HCT116 (cell line): ENCODE measurements around the gene RCOR2. TPM values are rescaled to one million over a fixed set of nuclear protein-coding genes. Genes with fewer than 3 reads are reported as not detected.

Experiments
- ATAC-seq: fragments of 200-7000 bp; cut with Tn5 transposase; 2 replicates; pipeline ENCODE4 v1.9.1; 2020; ENCODE audit warnings: mild to moderate bottlenecking, moderate library complexity
- BruUV-seq: library from RNA; stranded (reverse); fragments of 400-500 nt; replicated peaks from 2 replicates; lab custom pipeline; 2021; lab: Mats Ljungman, UMichigan
- CTCF ChIA-PET: fragments of 300-600 bp; sonication (Branson Sonifier 250); formaldehyde crosslinking; loops from one replicate; lab custom pipeline; 2021; ENCODE audit warnings: antibody characterized with exemption; lab: Charles Lee
- POLR2A ChIA-PET: fragments of 300-600, 350-600 bp; sonication (Branson Sonifier 250); formaldehyde crosslinking; loops from one replicate; lab custom pipeline; 2021; ENCODE audit warnings: antibody characterized with exemption; lab: Charles Lee
- RAD21 ChIA-PET, 2 experiments: fragments of 300-600 bp; sonication (Branson Sonifier 250); formaldehyde crosslinking; loops; one replicate each; lab custom pipeline; 2023; ENCODE audit warnings: low total read pairs in 2 of 2; ENCODE audit not compliant: uncharacterized antibody in 2 of 2, unreplicated experiment in 2 of 2, low non-redundant PET in 1 of 2; lab: Charles Lee
- DNase-seq: peaks from one replicate; pipeline ENCODE4 v3.0.0-alpha.2; 2010; ENCODE audit warnings: low read depth, low spot score
- H2AFZ ChIP-seq: fragments of 200-600 bp; shearing (Covaris generic), sonication (generic); 2 replicates; pipeline ENCODE4 v1.6.1; 2017; ENCODE audit warnings: low read depth, mixed run types, mixed read lengths, antibody characterized with exemption, low read length; ENCODE audit not compliant: poor library complexity, severe bottlenecking
- H3K27ac ChIP-seq: 2 replicates; pipeline ENCODE4 v1.5.1; 2012; ENCODE audit warnings: low read depth, low read length
- H3K27me3 ChIP-seq: fragments of 200-600 bp; sonication (generic); 2 replicates; pipeline ENCODE4 v1.6.1; 2016; ENCODE audit warnings: mixed run types, low read length, mixed read lengths; ENCODE audit not compliant: insufficient read depth
- H3K36me3 ChIP-seq, 2 experiments: fragments of 200-500 bp in 1 of 2; fragments of 200-600 bp in 1 of 2; sonication (Bioruptor generic) in 1 of 2; sonication (generic) in 1 of 2; 2 replicates each; pipeline versions ENCODE4 v1.5.1 to v1.6.1; 2014 to 2016; ENCODE audit warnings: low read length in 2 of 2, inconsistent platforms in 1 of 2, mixed read lengths in 1 of 2, mixed run types in 1 of 2; ENCODE audit not compliant: insufficient read depth in 2 of 2, control insufficient read depth in 1 of 2
- H3K4me1 ChIP-seq, 2 experiments: fragments of 200-600 bp in 1 of 2; sonication (generic) in 1 of 2; 2 replicates each; pipeline versions ENCODE4 v1.5.1 to v1.6.1; 2012 to 2017; ENCODE audit warnings: low read length in 2 of 2, inconsistent platforms in 1 of 2, mild to moderate bottlenecking in 1 of 2, mixed read lengths in 1 of 2, mixed run types in 1 of 2, moderate library complexity in 1 of 2; ENCODE audit not compliant: insufficient read depth in 2 of 2, control insufficient read depth in 1 of 2
- H3K4me2 ChIP-seq: fragments of 200-600 bp; sonication (generic); 2 replicates; pipeline ENCODE4 v1.6.1; 2017; ENCODE audit warnings: mixed run types, low read length, mixed read lengths
- H3K4me3 ChIP-seq, 2 experiments: fragments of 200-600 bp in 1 of 2; sonication (generic) in 1 of 2; replicated peaks in 1 of 2; 2 replicates each; pipeline ENCODE4 v1.5.1; 2011 to 2016; ENCODE audit warnings: low read length in 2 of 2, control low read depth in 1 of 2, low read depth in 1 of 2, mild to moderate bottlenecking in 1 of 2, mixed read lengths in 1 of 2, mixed run types in 1 of 2
- H3K79me2 ChIP-seq: fragments of 200-600 bp; sonication (generic); 2 replicates; pipeline ENCODE4 v1.6.1; 2017; ENCODE audit warnings: mild to moderate bottlenecking, mixed run types, low read length, moderate library complexity, mixed read lengths; ENCODE audit not compliant: insufficient read depth
- H3K9ac ChIP-seq: fragments of 200-600 bp; sonication (generic); 2 replicates; pipeline ENCODE4 v1.6.1; 2016; ENCODE audit warnings: low read length, mixed read lengths
- H3K9me2 ChIP-seq: fragments of 200-600 bp; sonication (generic), shearing (Covaris generic); 2 replicates; pipeline ENCODE4 v1.6.1; 2017; ENCODE audit warnings: mixed run types, mild to moderate bottlenecking, moderate library complexity; ENCODE audit not compliant: insufficient read depth
- H3K9me3 ChIP-seq, 2 experiments: fragments of 200-500 bp in 1 of 2; fragments of 200-600 bp in 1 of 2; sonication (Bioruptor generic) in 1 of 2; sonication (generic) in 1 of 2; 2 replicates each; pipeline ENCODE4 v1.6.1; 2014 to 2017; ENCODE audit warnings: low read length in 2 of 2, mixed read lengths in 2 of 2, inconsistent platforms in 1 of 2, low read depth in 1 of 2, mild to moderate bottlenecking in 1 of 2, mixed run types in 1 of 2, moderate library complexity in 1 of 2; ENCODE audit not compliant: control insufficient read depth in 1 of 2, insufficient read depth in 1 of 2
- H4K20me1 ChIP-seq: fragments of 200-600 bp; sonication (generic), shearing (Covaris generic); 2 replicates; pipeline ENCODE4 v1.6.1; 2017; ENCODE audit warnings: mixed run types, mild to moderate bottlenecking, moderate library complexity; ENCODE audit not compliant: insufficient read depth
- ATF3 ChIP-seq: IDR thresholded peaks from 2 replicates; pipeline ENCODE4 v1.6.1; 2012
- CBX3 ChIP-seq: IDR thresholded peaks from 2 replicates; pipeline ENCODE4 v1.6.1; 2012; ENCODE audit warnings: low read depth
- CTCF ChIP-seq, 3 experiments: fragments of 200-600 bp in 1 of 3; sonication (generic) in 1 of 3; IDR thresholded peaks in 2 of 3; conservative IDR thresholded peaks in 1 of 3; 2 replicates each; pipeline ENCODE4 v1.5.1; 2012 to 2017; ENCODE audit warnings: low read depth in 2 of 3, low read length in 2 of 3, antibody characterized with exemption in 1 of 3, borderline replicate concordance in 1 of 3, control low read depth in 1 of 3, mild to moderate bottlenecking in 1 of 3, mixed read lengths in 1 of 3, mixed run types in 1 of 3, moderate library complexity in 1 of 3; ENCODE audit not compliant: insufficient read depth in 1 of 3
- EGR1 ChIP-seq: IDR thresholded peaks from 2 replicates; pipeline ENCODE4 v1.6.1; 2012; ENCODE audit warnings: low read depth
- EZH2 ChIP-seq: fragments of 200-600 bp; sonication (generic); IDR thresholded peaks from 2 replicates; pipeline ENCODE4 v1.6.1; 2017; ENCODE audit warnings: antibody characterized with exemption, mixed run types
- EZH2phosphoT487 ChIP-seq: fragments of 200-600 bp; IDR thresholded peaks from 2 replicates; pipeline ENCODE4 v1.6.1; 2018; ENCODE audit warnings: antibody characterized with exemption, borderline replicate concordance
- FOSL1 ChIP-seq: IDR thresholded peaks from 2 replicates; pipeline ENCODE4 v1.6.1; 2012; ENCODE audit warnings: low read depth
- JUND ChIP-seq: IDR thresholded peaks from 2 replicates; pipeline ENCODE4 v1.6.1; 2012
- POLR2A ChIP-seq: IDR thresholded peaks from 2 replicates; pipeline ENCODE4 v1.7.0; 2011; ENCODE audit warnings: borderline replicate concordance; ENCODE audit not compliant: insufficient read depth, insufficient read length; ENCODE audit errors: extremely low read depth
- REST ChIP-seq: IDR thresholded peaks from 2 replicates; pipeline ENCODE4 v1.6.1; 2012; ENCODE audit warnings: low read depth
- SIN3A ChIP-seq: IDR thresholded peaks from 2 replicates; pipeline ENCODE4 v1.6.1; 2012; ENCODE audit warnings: low read depth
- SP1 ChIP-seq: IDR thresholded peaks from 2 replicates; pipeline ENCODE4 v1.6.1; 2012; ENCODE audit warnings: low read depth
- SRF ChIP-seq: IDR thresholded peaks from 2 replicates; pipeline ENCODE4 v1.6.1; 2012; ENCODE audit warnings: low read depth
- TCF7L2 ChIP-seq: IDR thresholded peaks from 2 replicates; pipeline ENCODE4 v1.7.0; 2011; ENCODE audit warnings: borderline replicate concordance, inconsistent platforms; ENCODE audit not compliant: insufficient read depth, insufficient read length; ENCODE audit errors: extremely low read depth
- YY1 ChIP-seq: IDR thresholded peaks from 2 replicates; pipeline ENCODE4 v1.6.1; 2011; ENCODE audit warnings: low read length, low read depth, moderate library complexity, mild to moderate bottlenecking; ENCODE audit not compliant: insufficient replicate concordance; ENCODE audit errors: extremely low read depth
- ZBTB33 ChIP-seq: IDR thresholded peaks from 2 replicates; pipeline ENCODE4 v1.6.1; 2011; ENCODE audit warnings: mild to moderate bottlenecking, low read length, moderate library complexity; ENCODE audit not compliant: insufficient replicate concordance; ENCODE audit errors: extremely low read depth
- ZFX ChIP-seq: fragments of 450-650 bp; IDR thresholded peaks from 2 replicates; pipeline ENCODE4 v1.6.1; 2017
- ZNF274 ChIP-seq: fragments of 200-500 bp; sonication (Bioruptor generic); IDR thresholded peaks from 2 replicates; pipeline ENCODE4 v1.6.1; 2014; ENCODE audit warnings: mild to moderate bottlenecking, low read depth, low read length, inconsistent platforms
- intact Hi-C: fragments of 100-400 bp; cut with micrococcal nuclease; formaldehyde crosslinking; loops from 2 replicates; pipeline ENCODE4 v1.10.0; 2022
- total RNA-seq: library from RNA; stranded (reverse); gene quantifications from one replicate; pipeline ENCODE4 v1.2.1, GENCODE V29; 2021; ENCODE audit not compliant: unreplicated experiment

RCOR2 gene
- total RNA-seq, 1 experiment from 2014 or later, result 10.8 TPM

GRCh38 chr11:63919267-63920125, 2.5 kb upstream of the RCOR2 start:
- ChIA-PET CTCF (interaction anchor here (0.7 to 2.7 kb wide), 5 partner anchors 13 to 82 kb away, joined by 4 to 24 read pairs (median 5); no protein-coding TSS in a partner anchor), RAD21 (interaction anchor here (0.9 kb wide), 2 partner anchors 26 kb away, joined by 3 read pairs; no protein-coding TSS in a partner anchor), POLR2A (interaction anchor here (1.1 to 1.6 kb wide), 3 partner anchors 15 to 81 kb away, joined by 3 to 7 read pairs (median 4); partner anchors contain the start of gene MARK2)
- Histone ChIP-seq H3K36me3 (no peaks in the 10 kb centered on the region), H3K9me2 (no peaks in the 10 kb centered on the region), H3K79me2 (no peaks in the 10 kb centered on the region), H3K4me2 (peak overlapping the region; percentile 94), H3K4me3 (peak overlapping the region; percentile 55 to 64), H4K20me1 (no peaks in the 10 kb centered on the region), H3K27ac (peak overlapping the region; percentile 98), H3K27me3 (no peaks in the 10 kb centered on the region), H3K9me3 (no peaks in the 10 kb centered on the region), H3K9ac (peak overlapping the region; percentile 83), H2AFZ (peak overlapping the region; percentile 61), H3K4me1 (peaks cover 30 to 55% of the 10 kb centered on the region in 2 experiments)
- intact Hi-C loops, result loop anchor here (1.0 kb wide), 1 partner anchor 19 kb away; no protein-coding TSS in a partner anchor
- TSS peak; percentile 68 for BruUV-seq
- peak; percentile 28 for ATAC-seq
- no peak for DNase-seq
- TF ChIP-seq EZH2, result no peak
- TF ChIP-seq TCF7L2, result no peak
- TF ChIP-seq CBX3, result no peak
- no peak for TF ChIP-seq CTCF (IDR thresholded peaks at IDR 0.05 in 2 of 3, conservative IDR thresholded peaks at IDR 0.05 in 1 of 3; ENCODE audit: borderline replicate concordance in 1 of 3, insufficient read depth in 1 of 3, low read depth in 2 of 3, low read length in 2 of 3)
- no peak for TF ChIP-seq FOSL1
- peak; percentile 55; the same call in 1 of the 2 replicates for TF ChIP-seq ZFX
- TF ChIP-seq ZNF274, result no peak
- TF ChIP-seq REST, result no peak
- TF ChIP-seq SP1, result no peak
- TF ChIP-seq EGR1, result no peak
- TF ChIP-seq POLR2A, result peak; percentile 15
- TF ChIP-seq ATF3, result no peak
- no peak for TF ChIP-seq SRF
- TF ChIP-seq YY1, result peak; percentile 30
- no peak for TF ChIP-seq JUND
- TF ChIP-seq EZH2phosphoT487, result no peak
- TF ChIP-seq SIN3A, result no peak
- no peak for TF ChIP-seq ZBTB33
